GM12875 (cell line): ENCODE results near the gene MSL1.

Experiments
- H3K4me3 ChIP-seq: one replicate; pipeline ENCODE4 v1.5.1; 2011; ENCODE audit warnings: low read depth, low read length, control low read depth
- TF ChIP-seq, protein P1 (sequence below): IDR thresholded peaks from 2 replicates; pipeline ENCODE4 v1.5.1; 2011; ENCODE audit warnings: low read depth, mild to moderate bottlenecking, control low read depth, inconsistent platforms, low read length, moderate library complexity, borderline replicate concordance; ENCODE audit not compliant: insufficient read depth

Gene MSL1

DNA sequence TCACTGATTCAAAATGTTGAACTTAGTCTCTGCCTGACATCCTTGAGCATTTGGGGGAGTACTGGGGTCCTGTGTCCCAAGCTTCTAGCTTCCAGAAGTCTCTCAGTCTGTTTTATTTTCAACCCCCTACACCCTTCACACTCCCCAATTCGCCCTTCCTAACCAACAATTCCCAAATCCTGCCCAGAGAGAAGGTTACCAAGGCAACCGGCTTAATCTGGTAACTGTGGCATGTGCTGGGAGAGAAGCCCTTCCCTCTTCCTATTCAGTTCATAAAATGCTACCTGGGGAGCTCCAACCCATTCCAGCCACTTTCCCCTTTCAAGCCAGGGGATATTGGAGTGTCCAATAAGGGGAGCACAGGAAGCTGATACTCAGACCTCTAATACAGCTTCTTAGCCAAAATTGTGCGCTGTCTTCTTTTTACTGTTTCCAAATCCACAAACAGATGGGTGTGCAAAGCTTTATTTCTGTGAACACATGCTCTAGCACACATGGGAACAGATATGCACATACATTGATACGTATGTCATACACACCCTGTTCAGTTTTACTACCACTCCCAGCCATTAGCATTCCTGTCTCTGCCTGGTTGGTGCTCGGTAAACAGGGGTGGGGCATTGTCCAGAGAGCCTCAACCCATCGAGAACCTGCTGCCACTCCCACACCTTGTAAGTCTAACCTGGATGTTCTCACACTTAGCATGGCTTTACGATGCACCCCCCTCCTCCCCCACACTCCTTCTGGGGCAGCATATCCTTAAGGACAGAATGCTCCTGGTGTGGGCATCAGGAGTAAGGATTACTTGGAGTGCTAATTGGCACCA lies 54.4 kb downstream of the MSL1 start:
- TF ChIP-seq, protein P1, sequence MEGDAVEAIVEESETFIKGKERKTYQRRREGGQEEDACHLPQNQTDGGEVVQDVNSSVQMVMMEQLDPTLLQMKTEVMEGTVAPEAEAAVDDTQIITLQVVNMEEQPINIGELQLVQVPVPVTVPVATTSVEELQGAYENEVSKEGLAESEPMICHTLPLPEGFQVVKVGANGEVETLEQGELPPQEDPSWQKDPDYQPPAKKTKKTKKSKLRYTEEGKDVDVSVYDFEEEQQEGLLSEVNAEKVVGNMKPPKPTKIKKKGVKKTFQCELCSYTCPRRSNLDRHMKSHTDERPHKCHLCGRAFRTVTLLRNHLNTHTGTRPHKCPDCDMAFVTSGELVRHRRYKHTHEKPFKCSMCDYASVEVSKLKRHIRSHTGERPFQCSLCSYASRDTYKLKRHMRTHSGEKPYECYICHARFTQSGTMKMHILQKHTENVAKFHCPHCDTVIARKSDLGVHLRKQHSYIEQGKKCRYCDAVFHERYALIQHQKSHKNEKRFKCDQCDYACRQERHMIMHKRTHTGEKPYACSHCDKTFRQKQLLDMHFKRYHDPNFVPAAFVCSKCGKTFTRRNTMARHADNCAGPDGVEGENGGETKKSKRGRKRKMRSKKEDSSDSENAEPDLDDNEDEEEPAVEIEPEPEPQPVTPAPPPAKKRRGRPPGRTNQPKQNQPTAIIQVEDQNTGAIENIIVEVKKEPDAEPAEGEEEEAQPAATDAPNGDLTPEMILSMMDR, result no peak
- H3K4me3 ChIP-seq, result no peak overlapping the region

DNA sequence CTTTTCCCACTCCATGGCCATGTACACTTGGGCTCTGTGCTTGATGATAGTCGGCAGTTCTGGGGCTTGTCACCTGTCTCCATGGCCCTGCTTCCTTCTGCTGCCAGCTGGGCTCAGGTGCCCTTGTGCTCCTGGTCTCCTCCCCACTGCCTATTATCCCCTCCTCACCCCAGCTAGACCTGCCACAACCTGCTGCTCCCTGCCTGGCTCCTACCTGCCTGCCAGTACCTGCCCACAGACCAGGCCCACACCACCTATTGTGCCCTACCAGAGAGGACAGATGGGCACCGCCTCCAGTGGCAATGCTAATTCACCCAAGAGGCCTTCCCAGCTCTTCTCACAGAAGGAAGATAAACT lies 55.0 kb downstream of the MSL1 start:
- no peak overlapping the region for H3K4me3 ChIP-seq

DNA sequence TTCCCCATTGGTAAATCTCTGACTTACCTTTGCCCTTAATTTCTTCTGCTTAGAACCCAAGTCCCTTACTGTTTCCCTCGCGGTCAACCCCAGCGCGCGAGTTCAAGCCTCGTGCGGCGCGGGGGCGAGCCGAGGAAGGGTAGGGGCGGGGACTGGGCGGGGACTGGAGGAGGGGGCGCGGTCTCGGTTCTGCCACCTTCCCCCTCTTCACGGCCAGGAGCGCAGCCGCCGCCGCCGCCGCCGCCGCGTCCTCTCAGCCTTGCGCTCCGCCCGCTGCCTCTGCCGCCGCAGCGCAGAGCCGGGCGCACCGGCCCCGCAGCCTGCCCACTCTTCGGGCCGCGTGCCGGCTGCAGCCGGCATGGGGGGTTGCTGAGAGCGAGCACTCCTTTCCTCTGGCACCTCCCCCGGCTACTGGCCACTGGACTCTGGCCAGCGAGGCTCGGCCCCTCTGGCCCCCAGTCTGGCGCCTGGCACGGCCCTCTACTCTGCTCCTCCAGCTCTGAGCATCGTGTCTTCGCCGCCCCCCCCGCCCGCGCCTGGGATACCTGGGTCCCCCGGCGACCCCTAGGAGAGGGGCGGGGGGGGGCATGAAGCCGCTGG lies 55.6 kb downstream of the MSL1 start, which contains the start of gene RAPGEFL1:
RAPGEFL1 (plus strand) TSS at position 196 of the 600 bp plus-strand sequence; CDS start at position 588, 392 bp downstream.
- H3K4me3 ChIP-seq, result peak within 1 kb of the TSS; percentile 38
- TF ChIP-seq, protein P1, result no peak

More for the DNA sequence above, 55.0 kb downstream of the MSL1 start:
- TF ChIP-seq, protein P1, result no peak

DNA sequence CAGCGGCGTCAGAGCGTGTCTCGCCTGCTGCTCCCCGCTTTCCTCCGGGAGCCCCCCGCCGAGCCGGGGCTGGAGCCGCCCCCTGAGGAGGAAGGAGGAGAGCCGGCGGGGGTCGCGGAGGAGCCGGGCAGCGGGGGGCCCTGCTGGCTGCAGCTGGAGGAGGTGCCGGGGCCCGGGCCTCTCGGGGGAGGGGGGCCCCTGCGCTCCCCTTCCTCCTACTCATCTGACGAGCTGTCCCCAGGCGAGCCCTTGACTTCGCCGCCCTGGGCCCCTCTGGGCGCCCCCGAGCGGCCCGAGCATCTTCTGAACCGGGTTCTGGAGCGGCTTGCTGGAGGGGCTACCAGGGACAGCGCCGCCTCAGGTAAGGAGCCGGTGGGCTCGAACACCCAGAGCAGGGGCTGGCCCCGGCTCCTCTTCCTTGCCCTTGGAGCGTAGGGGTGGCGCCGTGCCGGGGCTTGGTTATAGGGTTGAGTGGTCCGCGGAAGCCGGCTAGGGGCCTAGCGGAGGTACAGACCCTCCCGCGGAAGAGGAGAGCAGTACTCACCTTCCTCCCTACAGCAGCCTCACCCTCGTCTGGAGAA lies 56.3 kb downstream of the MSL1 start:
- TF ChIP-seq, protein P1, result no peak
- H3K4me3 ChIP-seq, result no peak overlapping the region

DNA sequence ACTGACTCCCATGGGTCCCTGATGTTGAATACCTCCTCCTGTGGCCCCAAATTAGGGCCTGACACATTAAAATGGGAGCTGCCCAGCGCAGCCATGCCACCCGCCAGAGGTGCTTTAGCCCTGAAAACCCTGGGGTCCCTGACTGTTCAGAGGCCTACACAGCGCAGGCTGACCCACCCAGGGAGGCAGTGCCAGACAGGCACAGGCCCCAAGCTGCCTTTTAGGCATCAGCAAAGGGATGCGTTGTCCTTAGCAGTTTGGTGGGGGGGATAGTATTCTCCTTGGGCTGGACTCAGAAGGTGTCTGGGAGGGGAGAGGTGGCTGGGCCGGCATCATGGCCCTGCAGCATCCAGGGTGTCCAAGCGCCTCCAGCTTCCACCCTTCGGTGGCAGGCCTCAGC lies 56.9 kb downstream of the MSL1 start:
- no peak overlapping the region for H3K4me3 ChIP-seq
- TF ChIP-seq, protein P1, result no peak

DNA sequence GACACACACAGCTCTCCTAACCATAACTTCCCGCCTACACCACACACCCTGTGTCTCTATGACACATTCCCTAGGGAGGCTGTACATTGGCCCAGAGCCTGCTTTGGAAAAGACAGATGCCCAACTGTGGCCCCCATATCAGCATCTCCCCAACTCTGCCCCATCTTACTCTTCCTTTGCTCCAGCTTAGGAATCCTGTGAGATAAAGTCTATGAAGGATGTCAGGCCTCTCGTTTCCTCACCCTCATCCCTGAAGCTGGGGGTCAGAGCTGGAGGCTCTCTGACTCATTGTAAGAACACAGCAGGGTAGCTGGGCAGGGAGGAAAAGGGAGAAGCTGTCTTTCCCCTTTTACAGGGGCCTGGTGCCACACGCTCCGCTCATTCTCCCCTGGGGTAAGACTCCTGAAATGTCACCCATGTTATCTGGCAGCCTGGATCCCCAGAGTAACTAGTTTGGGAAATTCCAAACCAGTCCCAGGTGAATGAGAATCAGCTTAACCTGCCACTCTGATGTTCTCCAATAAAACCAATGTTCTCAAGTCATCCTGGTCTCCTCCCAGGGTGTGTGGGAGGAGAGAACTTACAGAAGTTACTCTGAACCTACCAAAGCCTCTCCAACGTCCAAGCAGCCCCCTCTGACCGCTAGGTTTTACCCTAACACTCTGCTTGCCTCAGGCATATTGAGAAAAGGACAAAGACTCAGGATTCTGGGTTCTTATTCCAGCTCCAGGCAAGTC lies 58.3 kb downstream of the MSL1 start:
- TF ChIP-seq, protein P1, result no peak
- H3K4me3 ChIP-seq, result no peak overlapping the region
